GM12892 (cell line): ENCODE results near the gene SIPA1L3.
A peak's percentile ranks its signal among the peaks of the same experiment; 100 is the strongest.

Experiments used
- DNase-seq: peaks from one replicate; pipeline ENCODE4 v3.0.0; 2011; ENCODE audit not compliant: insufficient read length
- FAIRE-seq: peaks from 2 replicates; lab custom pipeline; 2011; peaks lifted over from hg19 to GRCh38; lab: Jason Lieb, UNC
- POLR2A ChIP-seq: IDR thresholded peaks from 2 replicates; pipeline ENCODE4 v1.6.1; 2011; ENCODE audit warnings: low read depth, low read length, control low read depth
- POLR2AphosphoS5 ChIP-seq: IDR thresholded peaks from 2 replicates; pipeline ENCODE4 v1.6.1; 2011; ENCODE audit warnings: low read depth, low read length, control low read depth
- TAF1 ChIP-seq: IDR thresholded peaks from 2 replicates; pipeline ENCODE4 v1.6.1; 2011; ENCODE audit warnings: low read depth, mild to moderate bottlenecking, control low read depth, low read length, borderline replicate concordance

SIPA1L3 gene

GRCh38 chr19:37983916-37984315 lies 76.9 kb downstream of the SIPA1L3 start:
- no peak for DNase-seq
- no peak for FAIRE-seq
- TF ChIP-seq TAF1: no peak
- no peak for TF ChIP-seq POLR2A
- TF ChIP-seq POLR2AphosphoS5: no peak

GRCh38 chr19:37986048-37986750 lies 79.2 kb downstream of the SIPA1L3 start:
- TF ChIP-seq POLR2AphosphoS5: no peak
- TF ChIP-seq TAF1: no peak
- no peak for TF ChIP-seq POLR2A
- DNase-seq: no peak
- peak; percentile 83 for FAIRE-seq

GRCh38 chr19:37987356-37988332 lies 80.6 kb downstream of the SIPA1L3 start:
- TF ChIP-seq POLR2A (no peak), POLR2AphosphoS5 (no peak), TAF1 (no peak)
- no peak for FAIRE-seq
- no peak for DNase-seq

GRCh38 chr19:37988758-37989635 lies 82.0 kb downstream of the SIPA1L3 start:
- FAIRE-seq (no peak), DNase-seq (no peak)
- TF ChIP-seq POLR2A (no peak), POLR2AphosphoS5 (no peak), TAF1 (no peak)

GRCh38 chr19:37989855-37990254 lies 82.8 kb downstream of the SIPA1L3 start:
- no peak for DNase-seq
- no peak for FAIRE-seq

GRCh38 chr19:37990362-37990761 lies 83.4 kb downstream of the SIPA1L3 start:
- DNase-seq (no peak), FAIRE-seq (no peak)
- TF ChIP-seq POLR2AphosphoS5 (no peak), TAF1 (no peak), POLR2A (no peak)

More at GRCh38 chr19:37989855-37990254, 82.8 kb downstream of the SIPA1L3 start:
- no peak for TF ChIP-seq POLR2A
- no peak for TF ChIP-seq POLR2AphosphoS5
- TF ChIP-seq TAF1: no peak

GRCh38 chr19:37991176-37991835 lies 84.3 kb downstream of the SIPA1L3 start:
- FAIRE-seq (no peak), DNase-seq (no peak)

GRCh38 chr19:37991841-37992248 lies 84.8 kb downstream of the SIPA1L3 start:
- TF ChIP-seq TAF1 (no peak), POLR2A (no peak)
- FAIRE-seq: no peak
- DNase-seq: no peak

More at GRCh38 chr19:37991176-37991835, 84.3 kb downstream of the SIPA1L3 start:
- TF ChIP-seq TAF1 (no peak), POLR2A (no peak), POLR2AphosphoS5 (no peak)

GRCh38 chr19:37992761-37993160 lies 85.8 kb downstream of the SIPA1L3 start:
- TF ChIP-seq POLR2AphosphoS5 (no peak), POLR2A (no peak), TAF1 (no peak)
- DNase-seq (no peak), FAIRE-seq (no peak)

GRCh38 chr19:37994823-37995130 lies 87.8 kb downstream of the SIPA1L3 start:
- FAIRE-seq (no peak), DNase-seq (no peak)
- TF ChIP-seq POLR2AphosphoS5: no peak
- no peak for TF ChIP-seq TAF1
- TF ChIP-seq POLR2A: no peak
